Subcutaneous abdominal adipose tissue (tissue), 5 donors: ENCODE data around the gene ANKRD33B.
A peak's percentile ranks its signal among the peaks of the same experiment; 100 is the strongest.

Source experiments
- H3K27ac ChIP-seq: one replicate; pipeline ENCODE4 v1.7.0; 2013; ENCODE audit warnings: low read depth, mild to moderate bottlenecking, inconsistent platforms, low read length, moderate library complexity
- H3K27me3 ChIP-seq, 5 donors: one replicate each; pipeline ENCODE4 v1.7.0; 2013; ENCODE audit warnings: low read length in 5 of 5, inconsistent platforms in 1 of 5; ENCODE audit not compliant: control insufficient read depth in 5 of 5, insufficient read depth in 4 of 5
- H3K36me3 ChIP-seq, 5 donors: one replicate each; pipeline ENCODE4 v1.7.0; 2013; ENCODE audit warnings: low read length in 5 of 5; ENCODE audit not compliant: control insufficient read depth in 5 of 5, insufficient read depth in 5 of 5
- H3K4me1 ChIP-seq, 5 donors: one replicate each; pipeline ENCODE4 v1.7.0; 2013; ENCODE audit warnings: low read length in 5 of 5, mild to moderate bottlenecking in 3 of 5, moderate library complexity in 1 of 5; ENCODE audit not compliant: control insufficient read depth in 5 of 5, insufficient read depth in 5 of 5
- H3K4me3 ChIP-seq, 5 donors: one replicate each; pipeline ENCODE4 v1.7.0; 2013; ENCODE audit warnings: low read length in 5 of 5, low read depth in 1 of 5
- H3K9ac ChIP-seq, 5 donors: one replicate each; pipeline ENCODE4 v1.7.0; 2013; ENCODE audit warnings: low read length in 5 of 5, mild to moderate bottlenecking in 4 of 5, moderate library complexity in 3 of 5
- H3K9me3 ChIP-seq, 5 donors: one replicate each; pipeline ENCODE4 v1.7.0; 2013; ENCODE audit warnings: low read length in 5 of 5; ENCODE audit not compliant: control insufficient read depth in 5 of 5
- donor health status: healthy.
- donor health status: healthy.
- donor health status: healthy.
- donor health status: healthy.
- donor health status: healthy.

Gene ANKRD33B

DNA sequence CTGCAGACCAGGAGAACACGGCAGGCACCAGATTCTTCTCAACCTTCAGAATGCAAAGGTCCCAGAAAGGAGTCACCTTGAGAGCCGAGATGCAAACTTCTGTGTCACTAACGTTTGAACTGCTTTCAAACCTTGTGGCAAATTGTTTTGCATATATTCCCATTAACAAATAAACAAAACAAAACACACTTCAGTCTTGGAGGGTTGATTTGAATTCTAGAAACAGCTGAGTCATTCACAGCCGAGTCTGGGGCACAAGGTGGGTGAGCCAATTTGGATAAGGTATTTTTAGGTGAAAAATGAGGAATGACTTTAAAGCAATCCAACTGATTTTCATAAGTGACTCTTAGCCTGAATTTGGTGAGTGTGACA is 38.8 kb upstream of the ANKRD33B start:
- no peak overlapping the region for H3K9ac ChIP-seq
- no peak overlapping the region for H3K27ac ChIP-seq
- no peaks in the 10 kb centered on the region for H3K36me3 ChIP-seq
- H3K4me1 ChIP-seq: peaks cover 0 to 15% (median 6%) of the 10 kb centered on the region in 5 donors
- peaks cover 0 to 3% (median 0%) of the 10 kb centered on the region in 5 donors for H3K27me3 ChIP-seq
- no peak overlapping the region for H3K4me3 ChIP-seq
- peaks cover 2 to 6% (median 4%) of the 10 kb centered on the region in 5 donors for H3K9me3 ChIP-seq

DNA sequence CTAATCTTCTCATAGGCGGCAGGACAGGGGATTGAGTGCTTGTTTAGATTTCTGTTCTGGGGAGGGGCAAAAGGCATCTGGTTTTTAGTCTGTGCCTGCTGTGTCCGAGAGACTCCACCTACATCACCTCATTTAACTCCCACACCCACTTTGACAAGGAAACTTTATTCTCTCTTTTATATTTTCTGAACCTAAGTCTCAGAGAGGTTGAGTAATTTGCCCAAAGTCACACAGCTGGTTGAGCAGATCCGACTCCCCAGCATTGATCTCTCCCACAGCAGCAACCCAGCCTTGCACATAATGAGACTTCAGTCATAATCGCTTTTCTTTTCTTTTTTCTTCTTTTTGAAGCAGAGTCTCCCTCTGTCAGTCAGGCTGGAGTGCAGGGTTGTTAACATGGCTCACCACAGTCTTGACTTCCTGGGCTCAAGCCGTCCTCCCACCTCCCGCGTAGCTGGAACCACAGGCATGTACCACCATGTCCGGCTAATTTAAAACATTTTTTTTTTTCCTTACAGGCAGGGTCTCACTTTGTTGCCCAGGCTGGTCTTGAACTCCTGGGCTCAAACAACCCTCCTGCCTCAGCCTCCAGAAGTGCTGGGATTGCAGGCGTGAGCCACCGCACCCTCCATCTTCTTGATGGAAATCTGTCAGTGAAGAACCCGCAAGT is 36.5 kb upstream of the ANKRD33B start:
- peaks cover 0 to under 1% (median 0%) of the 10 kb centered on the region in 5 donors for H3K9me3 ChIP-seq
- H3K4me1 ChIP-seq: peaks cover 0 to 15% (median 6%) of the 10 kb centered on the region in 5 donors
- no peaks in the 10 kb centered on the region for H3K36me3 ChIP-seq
- H3K9ac ChIP-seq: peak overlapping the region in 1 of 5 donors; percentile 35
- no peak overlapping the region for H3K27ac ChIP-seq
- peak overlapping the region in 1 of 5 donors; percentile 18 for H3K4me3 ChIP-seq
- H3K27me3 ChIP-seq: peaks cover 0 to 3% (median 0%) of the 10 kb centered on the region in 5 donors

DNA sequence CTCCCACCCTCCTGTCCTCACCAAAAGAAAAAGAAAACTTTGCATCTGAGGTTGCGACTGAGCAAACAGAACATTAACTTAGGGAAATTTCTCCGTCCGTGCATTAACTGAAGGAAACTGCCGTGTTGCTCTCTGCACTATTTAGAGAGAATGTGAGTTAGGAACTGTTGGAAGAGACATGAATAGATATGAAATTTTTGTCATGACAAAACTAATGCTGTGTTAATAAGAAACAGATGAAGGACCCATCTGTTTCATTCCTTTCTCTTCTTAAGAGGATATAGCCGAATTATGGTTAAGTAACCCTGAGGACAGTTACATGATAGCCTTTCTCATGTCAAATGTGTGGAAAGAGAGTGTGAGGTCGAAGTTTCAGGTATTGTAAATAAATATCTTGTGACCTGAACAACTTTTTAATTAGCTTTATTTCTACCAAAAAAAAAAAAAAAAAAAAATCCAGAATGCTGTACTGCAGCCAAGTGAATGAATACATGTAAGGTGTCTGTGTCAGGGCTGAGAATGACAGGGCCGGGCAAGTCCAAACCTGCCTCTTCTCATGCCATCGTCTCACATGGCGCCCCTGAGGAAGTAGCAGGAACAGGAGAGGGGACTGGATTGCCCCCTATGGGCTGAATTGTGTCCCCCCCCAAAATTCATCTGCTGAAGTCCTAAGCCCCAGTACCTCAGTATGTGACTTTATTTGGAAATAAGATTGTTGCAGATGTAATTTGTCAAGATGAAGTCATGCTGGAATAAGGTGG is 35.6 kb upstream of the ANKRD33B start:
- Histone ChIP-seq H3K4me3 (peak overlapping the region in 1 of 5 donors; percentile 18), H3K4me1 (peaks cover 0 to 15% (median 6%) of the 10 kb centered on the region in 5 donors), H3K27me3 (peaks cover 0 to 3% (median 0%) of the 10 kb centered on the region in 5 donors)

DNA sequence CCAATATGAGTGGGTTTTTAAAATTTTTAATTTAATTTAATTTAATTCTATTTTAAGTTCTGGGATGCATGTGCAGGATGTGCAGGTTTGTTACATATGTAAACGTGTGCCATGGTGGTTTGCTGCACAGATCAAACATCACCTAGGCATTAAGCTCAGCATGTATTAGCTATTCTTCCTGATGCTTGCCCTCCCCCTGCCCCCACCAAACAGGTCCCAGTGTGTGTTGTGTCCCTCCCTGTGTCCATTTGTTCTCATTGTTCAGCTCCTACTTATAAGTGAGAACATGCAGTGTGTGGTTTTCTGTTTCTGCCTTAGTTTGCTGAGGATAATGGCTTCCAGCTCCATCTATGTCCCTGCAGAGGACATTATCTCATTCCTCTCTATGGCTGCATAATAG is 35.0 kb upstream of the ANKRD33B start:
- Histone ChIP-seq H3K9me3 (no peaks in the 10 kb centered on the region), H3K36me3 (no peaks in the 10 kb centered on the region), H3K4me3 (no peak overlapping the region), H3K27ac (no peak overlapping the region), H3K9ac (no peak overlapping the region), H3K4me1 (peaks cover 0 to 15% (median 6%) of the 10 kb centered on the region in 5 donors), H3K27me3 (peaks cover 0 to 7% (median 0%) of the 10 kb centered on the region in 5 donors)

More for the DNA sequence above, 35.6 kb upstream of the ANKRD33B start:
- Histone ChIP-seq H3K27ac (no peak overlapping the region), H3K9me3 (no peaks in the 10 kb centered on the region), H3K9ac (no peak overlapping the region), H3K36me3 (no peaks in the 10 kb centered on the region)

DNA sequence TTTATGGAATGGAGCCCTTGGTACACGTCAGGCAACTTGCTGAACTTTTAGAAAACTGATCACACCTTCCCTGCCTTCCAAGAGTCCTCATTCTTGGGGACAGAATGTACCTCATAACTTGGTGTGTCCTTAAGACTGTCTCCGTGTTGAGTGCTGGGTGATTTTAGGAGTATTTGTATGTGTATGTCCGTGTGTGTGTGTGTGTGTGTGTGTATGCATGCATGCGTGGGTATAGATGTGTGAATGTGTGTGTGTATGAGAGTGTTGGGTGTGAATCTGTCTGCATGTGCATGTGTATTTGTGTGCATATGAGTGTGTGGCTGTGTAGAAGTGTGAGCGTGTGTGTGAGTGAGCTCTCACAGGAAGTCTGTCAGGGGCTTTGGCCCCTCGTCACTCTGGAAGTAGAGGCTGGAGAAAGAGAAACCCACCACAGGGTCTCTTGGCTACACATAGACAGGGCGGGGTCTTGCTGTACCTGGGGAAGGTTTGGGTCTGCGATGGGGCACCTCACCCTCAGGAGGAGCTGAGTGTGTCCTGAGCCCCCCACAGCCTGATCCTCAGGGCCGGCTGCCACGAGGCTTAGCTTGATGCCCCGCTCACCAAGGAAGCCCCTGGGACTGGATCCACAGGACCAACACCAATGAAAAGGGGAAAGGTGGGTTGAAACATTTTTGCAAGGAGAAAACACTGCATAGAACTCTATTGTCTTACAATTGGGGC is 33.1 kb upstream of the ANKRD33B start:
- Histone ChIP-seq H3K9ac (no peak overlapping the region), H3K36me3 (no peaks in the 10 kb centered on the region), H3K9me3 (no peaks in the 10 kb centered on the region), H3K27ac (no peak overlapping the region), H3K27me3 (peaks cover 0 to 7% (median 0%) of the 10 kb centered on the region in 5 donors), H3K4me1 (peaks cover 0 to 7% (median 6%) of the 10 kb centered on the region in 5 donors), H3K4me3 (no peak overlapping the region)

DNA sequence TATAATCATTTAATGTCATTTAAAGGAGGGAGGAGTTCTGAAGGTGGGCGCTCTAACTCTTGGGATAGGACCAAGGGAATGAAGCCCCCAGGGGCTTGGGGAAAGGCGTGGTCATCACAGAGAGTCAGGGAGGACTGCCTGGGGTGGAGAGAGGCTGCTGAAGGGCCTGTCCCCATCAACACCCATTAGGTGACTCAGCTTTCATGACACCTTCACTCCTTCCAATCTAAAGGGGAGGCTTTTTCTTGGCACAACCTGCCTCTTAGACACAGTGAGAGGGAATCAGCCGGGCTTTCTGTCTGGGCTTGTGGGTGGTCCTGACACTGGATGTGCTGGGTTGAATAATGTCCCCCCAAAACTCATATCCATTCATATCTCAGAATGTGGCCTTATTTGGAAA is 31.4 kb upstream of the ANKRD33B start:
- no peaks in the 10 kb centered on the region for H3K9me3 ChIP-seq
- peaks cover 0 to 8% (median 2%) of the 10 kb centered on the region in 5 donors for H3K27me3 ChIP-seq
- no peak overlapping the region for H3K27ac ChIP-seq
- no peak overlapping the region for H3K4me3 ChIP-seq
- H3K4me1 ChIP-seq: peaks cover under 1 to 15% (median 6%) of the 10 kb centered on the region in 5 donors
- no peaks in the 10 kb centered on the region for H3K36me3 ChIP-seq
- no peak overlapping the region for H3K9ac ChIP-seq

DNA sequence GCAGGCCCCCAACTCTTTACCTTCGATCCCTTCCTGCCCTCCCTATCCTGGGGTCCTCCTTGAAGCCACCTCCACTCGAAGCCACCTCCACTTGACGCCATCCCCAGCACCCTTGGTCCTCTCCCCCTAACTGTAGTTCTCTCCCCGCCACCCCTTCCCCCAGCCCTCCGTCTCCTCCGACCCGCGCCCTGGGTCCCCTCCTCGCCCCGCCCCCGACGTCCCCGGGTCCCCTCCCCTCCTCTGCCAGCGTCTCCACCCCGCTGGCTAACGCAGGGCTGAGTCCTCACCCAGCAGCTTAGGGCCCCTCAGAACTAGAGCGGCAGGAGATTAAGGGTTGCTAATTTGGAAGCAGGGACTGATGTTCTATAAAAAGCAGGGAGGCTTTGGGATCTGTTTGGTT is 30.6 kb upstream of the ANKRD33B start:
- Histone ChIP-seq H3K27me3 (peaks cover 0 to 11% (median 7%) of the 10 kb centered on the region in 5 donors), H3K27ac (no peak overlapping the region), H3K36me3 (no peaks in the 10 kb centered on the region), H3K9me3 (no peaks in the 10 kb centered on the region), H3K9ac (no peak overlapping the region), H3K4me1 (peaks cover 0 to 15% (median 8%) of the 10 kb centered on the region in 5 donors), H3K4me3 (no peak overlapping the region)

DNA sequence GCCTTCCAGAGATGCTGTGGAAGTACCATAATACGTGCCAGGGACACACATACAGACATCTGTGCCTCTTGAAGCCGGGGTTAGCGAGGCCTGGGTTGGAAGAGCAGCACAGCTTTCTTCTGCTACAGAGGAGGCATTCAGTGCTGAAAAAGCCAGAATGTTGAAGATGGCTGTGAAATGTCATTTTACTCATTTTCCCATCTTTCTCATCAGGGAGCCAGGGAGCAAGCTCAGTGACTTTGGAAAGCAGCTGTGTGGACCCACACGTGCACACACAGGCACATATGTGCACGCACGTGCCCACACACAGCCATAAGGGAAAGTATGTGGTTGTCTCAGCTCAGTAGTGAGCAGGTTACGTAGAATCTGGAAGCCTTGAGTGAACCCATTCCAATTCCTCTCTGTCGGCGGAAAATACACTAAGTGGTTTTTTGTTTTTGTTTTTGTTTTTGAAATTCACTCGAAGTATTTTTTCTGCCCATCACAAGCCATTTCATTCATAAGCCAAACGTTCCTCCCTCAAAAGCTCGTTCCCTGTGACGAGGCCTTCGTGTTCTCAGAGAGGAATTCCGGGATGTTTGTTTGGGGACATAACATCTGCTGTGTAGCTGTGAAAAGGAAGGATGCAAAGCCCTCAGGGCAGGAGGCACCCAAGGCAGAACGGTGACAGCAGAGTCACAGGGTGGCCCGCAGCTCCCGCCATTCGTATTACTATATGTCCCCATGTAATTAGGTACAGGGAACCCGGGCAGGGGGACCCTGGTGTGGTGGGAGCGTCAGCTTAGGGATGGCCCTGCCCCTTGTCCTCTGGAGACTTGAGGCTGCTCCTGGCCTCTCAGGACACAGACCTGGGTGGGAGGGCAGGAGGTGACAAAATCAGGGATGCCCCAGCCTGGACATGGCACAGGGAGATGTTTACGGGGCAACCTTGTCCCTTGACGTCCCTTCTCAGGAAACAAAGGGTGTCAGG is 29.0 kb upstream of the ANKRD33B start:
- Histone ChIP-seq H3K27ac (no peak overlapping the region), H3K9me3 (no peaks in the 10 kb centered on the region), H3K27me3 (peaks cover 0 to 12% (median 11%) of the 10 kb centered on the region in 5 donors), H3K36me3 (no peaks in the 10 kb centered on the region), H3K4me3 (no peak overlapping the region), H3K4me1 (peaks cover 0 to 18% (median 8%) of the 10 kb centered on the region in 5 donors), H3K9ac (no peak overlapping the region)

DNA sequence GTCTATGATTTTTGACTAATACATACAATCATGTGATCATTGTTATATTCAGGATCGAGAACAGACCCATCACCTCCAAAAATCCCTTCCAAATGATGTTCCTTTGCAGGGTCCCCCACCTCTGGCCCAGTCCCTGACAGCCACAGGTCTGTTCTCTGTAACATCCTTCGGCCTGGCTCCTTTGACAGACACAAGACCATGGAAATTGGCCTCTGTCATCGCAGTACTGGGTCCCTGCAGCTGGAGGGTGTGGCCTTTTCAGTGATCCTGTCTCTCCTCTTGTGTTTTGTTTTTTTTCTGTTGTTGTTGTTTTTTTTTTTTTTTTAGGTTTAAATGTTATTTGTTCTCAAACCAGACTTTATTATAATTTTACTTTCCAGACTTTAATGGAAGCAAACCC is 27.4 kb upstream of the ANKRD33B start:
- H3K27me3 ChIP-seq: peaks cover 0 to 12% (median 11%) of the 10 kb centered on the region in 5 donors
- no peak overlapping the region for H3K9ac ChIP-seq
- no peak overlapping the region for H3K27ac ChIP-seq
- H3K36me3 ChIP-seq: no peaks in the 10 kb centered on the region
- no peaks in the 10 kb centered on the region for H3K9me3 ChIP-seq
- H3K4me1 ChIP-seq: peaks cover 0 to 18% (median 8%) of the 10 kb centered on the region in 5 donors
- no peak overlapping the region for H3K4me3 ChIP-seq
